ENCODE measurements around the gene ABCG4. TPM values are rescaled to one million over a fixed set of nuclear protein-coding genes. Genes with fewer than 3 reads are reported as not detected.

ABCG4 gene
- total and polyA plus RNA-seq, 9 of the 15 experiments (the other 6 are each of a cell fraction or from before 2014, with no cell fraction given) = 0.03 to 0.11 (median 0.07) TPM; not detected in 4

GRCh38 chr11:119205574-119206510, 57.0 kb downstream of the ABCG4 start, which contains the start of gene CBL (continued):
- 0 out of 2 replicates have a peak, but pooled peaks have one; percentile 32 for TF ChIP-seq ZBTB40 (IDR thresholded peaks at IDR 0.05)
- TF ChIP-seq ZBTB40 (CRISPR knock-in tag; IDR thresholded peaks at IDR 0.05) = no peak
- TF ChIP-seq NCOR1 (IDR thresholded peaks at IDR 0.05) = no peak; the same call in 1 of the 2 replicates
- TF ChIP-seq PHF20 (IDR thresholded peaks at IDR 0.05; ENCODE audit: partially characterized antibody) = no peak
- peak; percentile 87 for TF ChIP-seq RBFOX2 (IDR thresholded peaks at IDR 0.05; ENCODE audit: low read depth, low read length)
- no peak for TF ChIP-seq NFRKB (IDR thresholded peaks at IDR 0.05; ENCODE audit: low read depth)
- TF ChIP-seq IRF1 (CRISPR knock-in tag; IDR thresholded peaks at IDR 0.05; ENCODE audit: borderline replicate concordance) = no peak
- TF ChIP-seq TOE1 (IDR thresholded peaks at IDR 0.05; ENCODE audit: borderline replicate concordance) = no peak
- no peak for TF ChIP-seq TOE1 (CRISPR knock-in tag; IDR thresholded peaks at IDR 0.05; ENCODE audit: borderline replicate concordance, low read depth)
- TF ChIP-seq MTA3 (IDR thresholded peaks at IDR 0.05; ENCODE audit: borderline replicate concordance) = 0 out of 2 replicates have a peak, but pooled peaks have one; percentile 56
- no peak for TF ChIP-seq ELF1 (tag; IDR thresholded peaks at IDR 0.05)
- no peak for TF ChIP-seq FOXO4 (CRISPR knock-in tag; IDR thresholded peaks at IDR 0.05)
- 0 out of 2 replicates have a peak, but pooled peaks have one; percentile 37 for TF ChIP-seq FOSL1 (tag; conservative IDR thresholded peaks at IDR 0.05)
- TF ChIP-seq CCNT2 (IDR thresholded peaks at IDR 0.05; ENCODE audit: borderline replicate concordance, extremely low read depth, insufficient read length, low read depth, low read length) = peak; percentile 75
